ENCODE data around the gene CLPSL1. TPM values are rescaled to one million over a fixed set of nuclear protein-coding genes. Genes with fewer than 3 reads are reported as not detected.

CLPSL1 gene
- total and polyA plus RNA-seq, 2 of the 8 experiments (the other 6 are each of a cell fraction or from before 2014, with no cell fraction given): not detected

DNA sequence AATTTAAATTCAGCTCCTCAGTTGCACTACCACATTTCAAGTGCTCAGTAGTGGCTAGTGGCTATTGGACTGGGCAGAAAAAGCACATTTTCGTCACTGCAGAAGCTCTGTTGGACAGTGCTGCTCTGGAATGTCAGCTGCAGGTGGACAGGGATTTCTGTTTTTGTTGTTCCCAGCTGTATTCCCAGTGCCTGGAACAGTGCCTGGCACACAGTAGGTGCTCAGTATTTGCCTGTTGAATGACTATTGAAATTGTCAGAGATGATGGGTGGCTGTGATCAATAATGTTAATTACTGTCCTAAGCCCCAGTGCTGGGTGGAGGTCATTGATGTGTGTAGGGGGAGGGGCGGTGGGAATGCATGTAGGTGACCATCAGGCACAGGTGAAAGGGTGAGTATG lies 5.5 kb downstream of the CLPSL1 start:
- no peak for DNase-seq (ENCODE audit: low read depth in 1 of 2, low spot score in 2 of 2)
- no peak overlapping the region for H4K91ac ChIP-seq (replicated peaks; ENCODE audit: insufficient read length, low read length)
- H3K18ac ChIP-seq (ENCODE audit: extremely low read depth, low read length): no peak overlapping the region
- H3K27ac ChIP-seq (ENCODE audit: low read depth, low read length): no peak overlapping the region
- H3K9ac ChIP-seq (replicated peaks in 1 of 4; ENCODE audit: extremely low read depth in 1 of 4, low read depth in 3 of 4, low read length in 3 of 4): no peak overlapping the region
- H3K14ac ChIP-seq (ENCODE audit: insufficient read length): no peak overlapping the region
- no peaks in the 10 kb centered on the region for H3K9me3 ChIP-seq (ENCODE audit: insufficient read depth in 2 of 2, low read depth in 1 of 2, low read length in 1 of 2)
- H3K79me2 ChIP-seq (ENCODE audit: control insufficient read depth in 1 of 2, insufficient read depth in 2 of 2, low read length in 2 of 2): no peaks in the 10 kb centered on the region
- ChIA-PET POLR2A (ENCODE audit: partially characterized antibody) (interaction anchor here (0.8 to 4.1 kb wide), 3 partner anchors 12 to 47 kb away, joined by 3 to 29 read pairs (median 9); no protein-coding TSS in a partner anchor), CTCF (ENCODE audit: partially characterized antibody) (interaction anchor here (0.8 to 3.5 kb wide), 4 partner anchors 12 to 308 kb away, joined by 3 to 27 read pairs (median 3); partner anchors contain the start of gene CLPS)
- no peaks in the 10 kb centered on the region for H4K20me1 ChIP-seq (replicated peaks in 1 of 2; ENCODE audit: control insufficient read depth in 1 of 2, insufficient read depth in 2 of 2, low read length in 2 of 2)
- H2AFZ ChIP-seq (ENCODE audit: low read length): no peak overlapping the region
- 0 out of 2 replicates have a peak overlapping the region, but pooled peaks have one; percentile 60 for H2BK12ac ChIP-seq (ENCODE audit: low read depth, low read length)
- no peaks in the 10 kb centered on the region for H3K23me2 ChIP-seq (ENCODE audit: low read depth, low read length)
- no peak overlapping the region for H2AK5ac ChIP-seq (ENCODE audit: low read depth, low read length)
- H4K5ac ChIP-seq (ENCODE audit: insufficient read length, low read depth, low read length): no peak overlapping the region
- peak overlapping the region; percentile 72; the same call in 1 of the 2 replicates for H2BK20ac ChIP-seq (ENCODE audit: low read length)
- H3K4me1 ChIP-seq (replicated peaks in 1 of 4; ENCODE audit: control insufficient read depth in 3 of 4, insufficient read depth in 4 of 4, low read length in 3 of 4): peaks cover 0 to 5% (median 0%) of the 10 kb centered on the region in 4 experiments; a peak in 3 of 7 replicates
- no peaks in the 10 kb centered on the region for H3K27me3 ChIP-seq (replicated peaks in 1 of 4; ENCODE audit: control insufficient read depth in 3 of 4, extremely low read depth in 1 of 4, insufficient read depth in 3 of 4, low read length in 3 of 4)
- H3K23ac ChIP-seq (ENCODE audit: insufficient read length): no peak overlapping the region
- no peak for FAIRE-seq
- no peak overlapping the region for H3K4me3 ChIP-seq (ENCODE audit: extremely low read depth in 1 of 4, insufficient read depth in 2 of 4, low read depth in 3 of 4, low read length in 4 of 4)
- no peaks in the 10 kb centered on the region for H3K79me1 ChIP-seq (ENCODE audit: low read depth, low read length)
- no peak overlapping the region for H3K4ac ChIP-seq (replicated peaks; ENCODE audit: insufficient read length, low read depth, low read length)
- H3K36me3 ChIP-seq (ENCODE audit: control insufficient read depth in 2 of 4, insufficient read depth in 4 of 4, low read length in 3 of 4): no peaks in the 10 kb centered on the region
- no peak overlapping the region for H4K8ac ChIP-seq (ENCODE audit: extremely low read depth, insufficient read depth, low read length)
- no peak overlapping the region for H3K4me2 ChIP-seq (ENCODE audit: insufficient read depth in 1 of 2, low read depth in 2 of 2, low read length in 2 of 2)
- no peak overlapping the region for H2BK5ac ChIP-seq (ENCODE audit: low read depth, low read length)
- H3K56ac ChIP-seq (replicated peaks; ENCODE audit: insufficient read length, low read depth, low read length): no peak overlapping the region
- H2BK15ac ChIP-seq (ENCODE audit: low read length): no peak overlapping the region
- H2BK120ac ChIP-seq (replicated peaks; ENCODE audit: low read depth, low read length): no peak overlapping the region
- WGBS, 2 experiments (ENCODE audit: extremely low coverage in 1 of 2, insufficient coverage in 1 of 2, insufficient read length in 1 of 2, insufficient replicate concordance in 2 of 2, low coverage in 1 of 2, low lambda C conversion rate in 2 of 2, missing lambda C conversion rate in 1 of 2): 94% methylated on average over 2 of the region's 2 CpGs; no CpG with 5 or more reads in 1 of the 2 experiments
- TF ChIP-seq SIRT6 (IDR thresholded peaks at IDR 0.05; ENCODE audit: low read length) (no peak), CBX8 (IDR thresholded peaks at IDR 0.05; ENCODE audit: borderline replicate concordance, low read depth, low read length) (no peak), TBP (IDR thresholded peaks at IDR 0.05; ENCODE audit: low read depth, low read length) (no peak), CTBP2 (IDR thresholded peaks at IDR 0.05; ENCODE audit: borderline replicate concordance, insufficient read depth, insufficient read length, low read length) (no peak), MAFK (IDR thresholded peaks at IDR 0.05; ENCODE audit: low read depth, low read length) (no peak), EP300 (IDR thresholded peaks at IDR 0.05; ENCODE audit: borderline replicate concordance in 1 of 2, low read depth in 2 of 2, low read length in 2 of 2) (no peak), GTF2F1 (IDR thresholded peaks at IDR 0.05; ENCODE audit: borderline replicate concordance, low read depth, low read length) (no peak), JUND (IDR thresholded peaks at IDR 0.05; ENCODE audit: low read length) (no peak), YY1 (IDR thresholded peaks at IDR 0.05; ENCODE audit: low read depth, low read length) (no peak), ASH2L (IDR thresholded peaks at IDR 0.05; ENCODE audit: low read length) (no peak), PHF8 (conservative IDR thresholded peaks at IDR 0.05; ENCODE audit: low read depth, low read length) (no peak), BRCA1 (IDR thresholded peaks at IDR 0.05; ENCODE audit: low read depth, low read length) (no peak)
- TF ChIP-seq, protein P1, sequence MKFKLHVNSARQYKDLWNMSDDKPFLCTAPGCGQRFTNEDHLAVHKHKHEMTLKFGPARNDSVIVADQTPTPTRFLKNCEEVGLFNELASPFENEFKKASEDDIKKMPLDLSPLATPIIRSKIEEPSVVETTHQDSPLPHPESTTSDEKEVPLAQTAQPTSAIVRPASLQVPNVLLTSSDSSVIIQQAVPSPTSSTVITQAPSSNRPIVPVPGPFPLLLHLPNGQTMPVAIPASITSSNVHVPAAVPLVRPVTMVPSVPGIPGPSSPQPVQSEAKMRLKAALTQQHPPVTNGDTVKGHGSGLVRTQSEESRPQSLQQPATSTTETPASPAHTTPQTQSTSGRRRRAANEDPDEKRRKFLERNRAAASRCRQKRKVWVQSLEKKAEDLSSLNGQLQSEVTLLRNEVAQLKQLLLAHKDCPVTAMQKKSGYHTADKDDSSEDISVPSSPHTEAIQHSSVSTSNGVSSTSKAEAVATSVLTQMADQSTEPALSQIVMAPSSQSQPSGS (IDR thresholded peaks at IDR 0.05; ENCODE audit: low read length): no peak
